GM12874 (cell line): ENCODE measurements around the gene NGEF.

Source experiments
- TF ChIP-seq, protein P1 (sequence below): IDR thresholded peaks from 2 replicates; pipeline ENCODE4 v1.5.1; 2011; ENCODE audit warnings: low read depth, mild to moderate bottlenecking, control low read depth, low read length, moderate library complexity; ENCODE audit not compliant: insufficient read depth

Gene NGEF

GRCh38 chr2:232983669-232984140 is 29.4 kb downstream of the NGEF start:
- TF ChIP-seq, protein P1, sequence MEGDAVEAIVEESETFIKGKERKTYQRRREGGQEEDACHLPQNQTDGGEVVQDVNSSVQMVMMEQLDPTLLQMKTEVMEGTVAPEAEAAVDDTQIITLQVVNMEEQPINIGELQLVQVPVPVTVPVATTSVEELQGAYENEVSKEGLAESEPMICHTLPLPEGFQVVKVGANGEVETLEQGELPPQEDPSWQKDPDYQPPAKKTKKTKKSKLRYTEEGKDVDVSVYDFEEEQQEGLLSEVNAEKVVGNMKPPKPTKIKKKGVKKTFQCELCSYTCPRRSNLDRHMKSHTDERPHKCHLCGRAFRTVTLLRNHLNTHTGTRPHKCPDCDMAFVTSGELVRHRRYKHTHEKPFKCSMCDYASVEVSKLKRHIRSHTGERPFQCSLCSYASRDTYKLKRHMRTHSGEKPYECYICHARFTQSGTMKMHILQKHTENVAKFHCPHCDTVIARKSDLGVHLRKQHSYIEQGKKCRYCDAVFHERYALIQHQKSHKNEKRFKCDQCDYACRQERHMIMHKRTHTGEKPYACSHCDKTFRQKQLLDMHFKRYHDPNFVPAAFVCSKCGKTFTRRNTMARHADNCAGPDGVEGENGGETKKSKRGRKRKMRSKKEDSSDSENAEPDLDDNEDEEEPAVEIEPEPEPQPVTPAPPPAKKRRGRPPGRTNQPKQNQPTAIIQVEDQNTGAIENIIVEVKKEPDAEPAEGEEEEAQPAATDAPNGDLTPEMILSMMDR, result no peak

- TF ChIP-seq, protein P1, result no peak
Observed at GRCh38 chr2:232982926-232983668, 30.0 kb downstream of the NGEF start.

DNA sequence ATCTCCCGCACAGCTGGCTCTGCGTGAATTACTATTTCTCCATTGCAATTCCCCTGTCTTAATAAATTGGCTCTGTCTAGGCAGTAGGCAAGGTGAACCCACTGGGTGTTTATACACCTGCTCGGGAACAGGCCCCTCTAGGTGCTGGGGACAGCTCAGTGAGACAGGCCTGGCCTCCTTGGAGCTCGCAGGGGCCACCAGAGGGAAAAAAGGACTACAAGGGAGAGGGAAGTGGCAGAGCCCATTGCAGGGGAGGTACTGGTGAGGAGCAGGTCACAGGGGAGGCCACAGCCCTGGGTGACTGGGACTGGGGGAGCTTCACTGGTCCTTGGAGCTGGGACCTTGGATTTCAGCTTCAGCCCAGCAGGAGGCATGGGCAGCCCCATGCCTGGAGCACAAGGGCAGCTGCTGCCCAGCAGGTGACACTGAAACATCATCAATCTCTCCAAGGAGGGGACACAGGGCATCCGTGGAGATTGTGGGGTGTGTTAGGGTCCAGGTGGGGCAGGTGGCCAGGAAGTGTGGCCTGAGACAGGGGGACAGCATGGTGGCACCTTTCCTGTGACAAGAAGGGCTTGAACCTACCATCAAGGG is 31.2 kb downstream of the NGEF start:
- TF ChIP-seq, protein P1, result no peak

- TF ChIP-seq, protein P1, result no peak
Observed at GRCh38 chr2:232981356-232981755, 31.7 kb downstream of the NGEF start.

GRCh38 chr2:232980683-232981082 is 32.4 kb downstream of the NGEF start:
- TF ChIP-seq, protein P1, result no peak

GRCh38 chr2:232979871-232980461 is 33.1 kb downstream of the NGEF start:
- TF ChIP-seq, protein P1, result no peak

GRCh38 chr2:232977438-232977971 is 35.6 kb downstream of the NGEF start:
- TF ChIP-seq, protein P1, result no peak
